GM19035 (cell line): ENCODE data around the gene CPSF7.
"Not testable (repeated sequence)": the region's sequence is repeated elsewhere in the genome, so short reads cannot be mapped to it uniquely, and the experiment has no call there.

Experiments used
- ATAC-seq: cut with Tn5 transposase; IDR thresholded peaks from one replicate; pipeline ENCODE4 v1.9.1; 2021; ENCODE audit not compliant: unreplicated experiment

The CPSF7 gene

GRCh38 chr11:61390161-61390560 is 39.6 kb downstream of the CPSF7 start:
- no peak for ATAC-seq

GRCh38 chr11:61384271-61385242 is 45.2 kb downstream of the CPSF7 start:
- ATAC-seq: no peak

DNA sequence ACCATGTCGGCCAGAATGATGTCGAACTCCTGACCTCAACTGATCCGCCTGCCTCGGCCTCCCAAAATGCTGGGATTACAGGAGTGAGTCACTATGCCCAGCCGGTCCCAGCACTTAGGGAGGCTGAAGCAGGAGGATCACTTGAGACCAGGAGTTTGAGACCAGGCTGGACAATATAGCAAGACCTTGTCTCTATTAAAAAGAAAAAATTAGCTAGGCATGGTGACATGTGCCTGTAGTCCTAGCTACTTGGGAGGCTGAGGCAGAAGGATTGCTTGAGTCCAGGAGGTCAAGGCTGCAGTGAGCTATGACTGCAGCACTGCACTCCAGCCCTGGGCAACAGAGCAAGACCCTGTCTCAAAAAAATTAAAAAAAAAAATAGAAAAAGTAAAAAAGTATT is 45.9 kb downstream of the CPSF7 start:
- not testable (repeated sequence) for ATAC-seq

- ATAC-seq: no peak
These were observed 48.9 kb downstream of the CPSF7 start for GRCh38 chr11:61380884-61381283.

DNA sequence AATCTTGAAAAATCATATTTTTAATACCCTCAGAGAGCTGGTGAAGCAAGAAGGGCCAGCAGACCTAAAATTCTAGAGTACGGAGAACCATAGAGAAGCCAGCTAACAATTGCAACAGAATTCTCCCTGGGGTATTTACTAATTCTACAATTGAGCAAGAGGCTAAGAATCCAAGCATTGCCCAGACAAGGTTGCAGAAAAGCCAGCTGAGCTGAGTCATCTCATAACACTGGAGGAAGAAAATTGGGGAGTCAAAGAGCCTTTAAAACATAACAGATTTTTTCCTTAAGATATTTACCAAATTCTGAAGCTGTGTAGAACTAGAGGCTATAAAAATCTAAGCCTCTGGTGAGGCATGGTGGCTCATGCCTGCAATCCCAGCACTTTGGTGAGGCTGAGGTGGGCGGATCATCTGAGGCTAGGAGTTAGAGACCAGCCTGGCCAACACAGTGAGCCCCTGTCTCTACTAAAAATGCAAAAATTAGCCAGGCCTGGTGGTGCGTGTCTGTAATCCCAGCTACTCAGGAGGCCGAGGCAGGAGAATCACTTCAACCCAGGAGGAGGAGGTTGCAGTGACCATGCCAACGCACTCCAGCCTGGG is 51.0 kb downstream of the CPSF7 start:
- ATAC-seq: no peak

DNA sequence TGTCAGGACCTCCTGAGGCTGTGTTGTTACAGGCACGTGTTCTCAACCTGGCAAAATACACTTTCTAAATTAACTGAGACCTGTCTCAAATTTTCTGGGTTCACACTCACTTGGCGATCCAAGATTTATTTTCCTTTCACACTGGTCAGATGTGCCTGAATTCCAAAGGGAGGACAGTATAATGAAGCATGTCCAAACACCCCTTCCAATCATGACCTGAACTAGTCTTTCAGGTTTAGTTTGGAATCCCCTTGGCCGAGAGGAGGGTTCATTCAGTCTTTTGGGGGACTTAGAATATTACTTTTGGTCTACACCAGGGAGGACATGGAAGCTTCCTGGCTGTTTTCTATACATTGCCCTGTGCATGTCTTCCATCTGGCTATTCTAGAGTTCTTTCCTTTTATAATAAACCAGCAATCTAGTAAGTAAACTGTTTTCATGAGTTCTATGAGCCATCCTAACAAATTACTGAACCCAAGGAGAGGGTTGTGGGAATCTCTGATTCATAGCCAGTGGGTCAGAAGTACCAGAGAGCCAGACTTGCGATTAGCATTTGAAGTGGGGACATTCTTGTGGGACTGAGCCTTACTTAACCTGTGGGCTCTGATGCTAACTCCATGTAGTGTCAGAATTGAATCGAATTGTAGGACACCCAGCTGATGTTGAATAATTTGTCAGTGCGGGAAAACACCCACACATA is 52.2 kb downstream of the CPSF7 start:
- no peak for ATAC-seq

GRCh38 chr11:61375761-61376108 is 54.0 kb downstream of the CPSF7 start:
- no peak for ATAC-seq

DNA sequence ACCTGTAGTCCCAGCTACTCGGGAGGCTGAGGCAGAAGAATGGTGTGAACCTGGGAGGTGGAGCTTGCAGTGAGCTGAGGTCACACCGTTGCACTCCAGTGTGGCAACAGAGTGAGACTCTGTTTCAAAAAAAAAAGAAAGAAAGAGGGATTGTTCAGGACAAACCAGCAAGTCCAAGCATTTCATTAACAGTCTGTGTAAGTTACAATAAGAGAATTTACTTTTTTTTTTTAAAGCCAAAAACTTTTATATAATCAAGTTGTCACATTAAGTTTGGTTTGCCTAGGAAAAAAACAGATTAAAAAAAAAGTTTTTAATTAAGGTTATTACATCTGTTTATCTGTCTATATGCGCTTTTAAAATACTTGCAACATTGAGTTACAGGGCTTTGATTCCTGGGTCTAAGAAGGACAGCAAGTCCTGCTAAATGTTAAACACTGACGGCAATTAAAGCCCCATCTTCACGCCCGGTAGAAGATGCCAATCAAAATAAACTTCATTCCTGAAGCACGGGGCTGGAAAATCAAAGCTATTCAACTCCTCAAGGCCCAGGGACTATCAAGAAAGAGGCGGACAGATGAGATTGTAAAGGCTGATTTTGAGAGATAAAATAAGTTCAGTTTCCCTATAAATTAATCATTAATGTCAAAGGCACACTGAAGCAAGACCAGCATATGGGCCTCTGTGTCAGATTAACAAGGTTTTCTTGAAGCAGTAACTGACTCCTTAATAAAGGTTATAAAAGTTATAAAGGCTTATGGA is 56.9 kb downstream of the CPSF7 start:
- no peak for ATAC-seq

DNA sequence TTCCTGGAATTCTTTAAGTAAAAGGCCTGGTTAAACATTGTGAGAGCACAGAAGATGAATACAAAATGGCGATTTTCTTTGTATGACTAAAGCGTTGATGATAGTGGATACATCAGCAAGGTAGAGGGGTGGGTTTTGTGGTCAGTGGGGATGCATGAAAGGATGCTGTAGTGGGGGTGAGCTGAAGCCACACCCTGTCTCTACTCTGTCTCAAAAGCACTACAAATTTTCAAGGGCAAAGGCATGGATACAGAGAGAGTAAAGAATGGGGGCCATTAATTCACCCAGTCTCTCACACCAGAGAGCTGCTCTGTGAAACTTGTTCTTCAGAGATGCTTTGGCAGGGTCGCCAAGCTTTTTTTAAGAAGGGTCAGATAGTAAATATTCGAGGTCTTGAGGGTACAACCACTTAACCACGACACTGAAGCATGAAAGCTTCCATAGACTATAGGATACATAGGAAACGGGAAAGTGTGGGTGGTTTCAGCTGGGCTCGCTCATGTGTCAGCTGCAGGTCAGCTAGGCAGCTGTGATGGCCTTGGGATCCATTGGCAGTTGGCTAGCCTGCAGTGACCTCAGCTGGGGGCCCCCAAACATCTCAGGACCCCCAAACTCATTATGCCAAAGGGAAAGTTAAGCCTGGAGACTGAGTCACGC is 59.3 kb downstream of the CPSF7 start:
- ATAC-seq: no peak

GRCh38 chr11:61369372-61370348 is 60.1 kb downstream of the CPSF7 start:
- no peak for ATAC-seq

GRCh38 chr11:61368646-61369045 is 61.1 kb downstream of the CPSF7 start:
- ATAC-seq: no peak

DNA sequence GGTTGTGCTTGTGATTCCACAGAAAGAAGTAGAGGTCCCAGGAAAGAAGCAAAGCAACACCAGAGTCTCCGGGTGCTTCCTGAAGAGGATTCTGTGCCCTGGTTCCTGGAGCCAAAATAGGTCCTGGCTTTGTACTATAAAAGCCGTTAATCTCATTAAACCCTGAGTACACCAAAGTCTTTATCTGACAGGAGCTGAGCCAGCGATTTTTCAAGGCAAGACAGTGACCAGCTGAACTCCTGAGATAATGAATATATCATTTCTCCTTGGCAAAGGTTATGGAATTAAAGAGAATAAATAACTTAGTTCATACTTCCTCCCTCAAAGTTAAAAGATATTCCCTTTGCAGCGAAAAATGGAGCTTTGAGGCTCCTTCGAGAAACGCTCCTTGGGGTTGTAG is 62.4 kb downstream of the CPSF7 start:
- no peak for ATAC-seq

DNA sequence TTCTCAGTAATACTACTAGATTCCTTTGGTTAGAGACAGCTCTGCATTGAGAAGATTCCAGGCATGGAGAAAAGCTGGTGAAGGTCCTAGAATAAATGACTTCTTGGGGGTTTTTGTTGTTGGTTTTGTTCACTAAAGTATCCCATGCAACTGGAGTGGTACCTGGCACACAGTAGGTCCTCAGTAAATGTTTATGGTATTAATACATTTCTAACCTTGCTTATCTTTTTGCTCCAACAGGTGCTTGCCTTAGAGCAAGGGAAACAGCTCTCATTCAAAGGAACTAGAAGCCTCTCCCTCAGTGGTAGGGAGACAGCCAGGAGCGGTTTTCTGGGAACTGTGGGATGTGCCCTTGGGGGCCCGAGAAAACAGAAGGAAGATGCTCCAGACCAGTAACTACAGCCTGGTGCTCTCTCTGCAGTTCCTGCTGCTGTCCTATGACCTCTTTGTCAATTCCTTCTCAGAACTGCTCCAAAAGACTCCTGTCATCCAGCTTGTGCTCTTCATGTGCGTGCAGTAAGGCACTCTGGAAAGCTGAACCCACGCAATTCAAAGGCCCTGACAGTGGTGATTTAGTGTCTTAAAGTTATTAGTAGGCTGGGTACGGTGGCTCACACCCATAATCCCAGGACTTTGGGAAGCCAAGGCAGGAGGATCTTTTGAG is 65.6 kb downstream of the CPSF7 start:
- ATAC-seq: no peak

GRCh38 chr11:61362542-61362875 is 67.3 kb downstream of the CPSF7 start:
- ATAC-seq: no peak

DNA sequence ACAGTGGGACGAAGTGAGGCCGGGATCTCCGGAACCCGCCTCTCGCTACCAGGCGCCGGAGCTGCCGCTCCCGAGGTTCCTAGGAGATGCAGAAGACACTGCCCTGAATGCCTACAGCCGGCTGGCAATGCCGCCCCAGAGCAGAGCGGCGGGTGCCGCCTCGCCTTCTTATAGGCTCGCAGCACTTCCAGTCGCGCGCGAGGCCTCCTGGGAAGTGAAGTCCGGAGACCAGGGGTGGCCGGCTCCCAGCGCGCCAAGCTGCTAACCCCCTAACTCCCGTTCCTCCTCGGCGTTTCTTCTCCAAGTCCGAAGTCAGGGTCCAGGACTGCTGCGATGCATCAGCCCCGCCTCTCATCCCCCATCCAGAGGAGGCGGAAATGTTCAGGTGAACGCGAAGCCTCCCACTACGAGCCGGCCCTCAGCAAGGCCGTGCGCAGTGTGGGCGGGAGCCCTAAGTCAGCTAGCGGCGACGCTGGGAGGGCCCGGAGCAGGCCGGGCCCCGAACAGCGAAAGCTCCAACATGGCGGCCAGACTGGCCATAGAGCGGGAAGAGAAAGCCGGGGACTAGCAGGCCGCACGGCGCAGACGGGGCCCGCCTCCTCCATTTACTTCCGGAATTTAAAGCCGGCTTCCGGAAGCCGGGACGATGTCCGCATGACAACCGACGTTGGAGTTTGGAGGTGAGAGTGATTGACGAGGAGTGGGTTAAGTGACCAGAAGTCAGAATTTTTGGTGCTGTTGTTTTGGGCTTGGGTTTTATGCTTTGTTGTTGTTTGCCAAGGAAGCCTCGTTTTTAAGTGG is 67.8 kb downstream of the CPSF7 start, which contains the start of the genes CYB561A3 and TMEM138:
CYB561A3 (minus strand) TSS at position 142 of the 801 bp plus-strand sequence. CDS start 5,169 bp downstream, outside the sequence.
TMEM138 (plus strand) TSS at position 634 of the 801 bp plus-strand sequence. CDS start 2,017 bp downstream, outside the sequence.
- ATAC-seq: peak; percentile 84

DNA sequence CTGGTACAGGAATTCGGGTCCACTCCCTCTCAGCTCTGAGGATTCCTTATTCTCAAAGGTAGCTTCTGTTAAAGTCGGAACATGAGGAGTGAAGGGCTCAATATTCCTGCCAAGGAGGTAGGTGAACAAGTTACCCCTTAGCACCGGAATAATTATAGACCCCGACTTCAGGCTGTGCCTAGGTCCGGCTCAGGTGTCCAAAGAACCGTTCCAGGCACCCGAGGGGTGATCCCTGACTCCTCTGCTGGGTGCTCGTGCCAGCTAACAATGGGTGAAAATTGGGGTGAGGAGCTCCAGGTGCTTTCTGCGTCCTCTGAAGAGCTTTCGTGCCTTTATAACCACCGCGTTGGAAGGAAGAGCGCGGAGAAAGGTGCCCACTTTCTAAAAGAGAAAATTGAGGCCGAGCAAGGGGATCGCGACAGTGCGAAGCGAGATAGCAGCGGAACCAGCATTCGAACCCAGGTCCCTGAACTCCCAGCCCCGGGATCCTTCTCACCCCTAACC is 68.5 kb downstream of the CPSF7 start:
- no peak for ATAC-seq

DNA sequence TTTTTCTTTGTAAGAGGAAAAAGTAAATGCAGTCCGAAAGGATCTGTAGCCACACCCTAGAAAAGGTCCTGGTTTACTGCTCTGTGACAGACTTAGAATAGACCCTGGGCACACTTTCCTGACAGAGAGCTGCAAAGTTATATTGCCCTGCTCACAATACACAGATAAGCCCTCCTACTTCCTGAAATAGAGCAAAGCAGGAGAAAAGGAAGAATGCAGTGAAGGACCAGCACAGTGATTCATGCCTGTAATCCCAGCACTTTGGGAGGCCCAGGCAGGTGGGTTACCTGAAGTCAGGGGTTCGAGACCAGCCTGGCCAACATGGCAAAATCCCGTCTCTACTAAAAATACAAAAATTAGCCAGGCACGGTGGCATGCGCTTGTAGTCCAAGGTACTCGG is 70.3 kb downstream of the CPSF7 start:
- ATAC-seq: no peak

GRCh38 chr11:61358566-61358965 is 71.2 kb downstream of the CPSF7 start:
- ATAC-seq: no peak
